RKO (cell line): ENCODE measurements around the gene CPOX.
"Not testable (repeated sequence)": the region's sequence is repeated elsewhere in the genome, so short reads cannot be mapped to it uniquely, and the experiment has no call there.

Source experiments
- DNase-seq: peaks from one replicate; pipeline ENCODE4 v3.0.0-alpha.2; 2016; ENCODE audit warnings: low spot score

CPOX gene

GRCh38 chr3:98561727-98562521, 31.5 kb downstream of the CPOX start:
- no peak for DNase-seq

GRCh38 chr3:98560911-98561310, 32.5 kb downstream of the CPOX start:
- DNase-seq, result no peak

- not testable (repeated sequence) for DNase-seq
Observed at GRCh38 chr3:98559769-98560168, 33.6 kb downstream of the CPOX start.

GRCh38 chr3:98558100-98558827, 35.1 kb downstream of the CPOX start:
- no peak for DNase-seq

- DNase-seq, result no peak
Observed at GRCh38 chr3:98557324-98558010, 35.9 kb downstream of the CPOX start.

- DNase-seq, result no peak
Observed at GRCh38 chr3:98556164-98557130, 37.0 kb downstream of the CPOX start.

- no peak for DNase-seq
Observed at GRCh38 chr3:98555025-98555379, 38.4 kb downstream of the CPOX start.

- DNase-seq, result no peak
Observed at GRCh38 chr3:98554580-98554979, 38.8 kb downstream of the CPOX start.

- no peak for DNase-seq
Observed at GRCh38 chr3:98553753-98554152, 39.7 kb downstream of the CPOX start.

- no peak for DNase-seq
Observed at GRCh38 chr3:98553021-98553563, 40.3 kb downstream of the CPOX start.

- DNase-seq, result no peak
Observed at GRCh38 chr3:98552232-98553020, 41.0 kb downstream of the CPOX start.

GRCh38 chr3:98551754-98552153, 41.7 kb downstream of the CPOX start:
- DNase-seq, result no peak

- DNase-seq, result no peak
Observed at GRCh38 chr3:98551236-98551635, 42.2 kb downstream of the CPOX start.

- no peak for DNase-seq
Observed at GRCh38 chr3:98550833-98551232, 42.6 kb downstream of the CPOX start.

GRCh38 chr3:98548544-98548943, 44.9 kb downstream of the CPOX start:
- no peak for DNase-seq

GRCh38 chr3:98545940-98546339, 47.5 kb downstream of the CPOX start:
- DNase-seq, result no peak

GRCh38 chr3:98542623-98543022, 50.8 kb downstream of the CPOX start:
- no peak for DNase-seq

GRCh38 chr3:98541695-98542094, 51.7 kb downstream of the CPOX start:
- DNase-seq, result no peak

- no peak for DNase-seq
Observed at GRCh38 chr3:98540346-98540745, 53.1 kb downstream of the CPOX start.

GRCh38 chr3:98536456-98537017, 56.9 kb downstream of the CPOX start:
- DNase-seq, result no peak
